Measurements from ENCODE around the gene TRMO.

The TRMO gene

DNA sequence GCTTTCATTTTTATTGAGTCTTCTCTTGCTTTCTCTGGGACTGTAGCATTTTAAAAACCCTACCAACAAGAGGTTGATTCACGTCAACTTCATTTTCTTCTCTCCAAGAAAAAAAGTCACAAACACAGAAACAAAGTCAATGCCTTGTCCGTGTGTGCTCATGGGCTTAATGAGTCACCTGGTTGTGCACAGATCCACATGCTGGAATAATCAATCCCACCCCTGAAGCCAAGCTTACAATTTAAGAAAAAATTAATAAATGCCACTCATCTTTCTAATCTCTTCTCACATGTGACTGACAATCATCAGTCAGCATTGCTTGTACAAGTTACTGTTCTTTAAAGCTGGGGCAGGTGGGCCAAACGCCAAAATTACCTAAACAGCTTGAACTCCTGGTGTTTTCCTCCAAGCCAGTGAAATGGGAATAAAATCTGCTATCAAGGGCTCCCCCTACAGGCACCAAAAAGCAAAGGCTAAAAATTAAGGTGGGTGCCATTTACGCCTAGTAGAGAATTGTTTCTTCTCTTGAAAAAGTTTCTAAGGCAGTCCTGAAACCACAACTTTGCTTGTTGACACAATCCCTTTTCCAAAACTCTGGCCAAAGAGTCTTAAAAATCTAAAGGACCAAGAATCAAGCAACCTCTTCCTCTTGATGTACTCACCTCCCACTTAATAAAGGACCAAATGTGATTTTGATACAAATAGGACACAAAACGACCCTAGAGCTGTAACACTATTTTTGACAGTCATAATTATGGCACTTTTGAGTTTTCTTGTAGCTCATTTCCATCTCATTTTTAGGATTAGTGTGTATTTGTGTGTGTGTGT, 21.3 kb downstream of the TRMO start:
- DNase-seq, result no peak

DNA sequence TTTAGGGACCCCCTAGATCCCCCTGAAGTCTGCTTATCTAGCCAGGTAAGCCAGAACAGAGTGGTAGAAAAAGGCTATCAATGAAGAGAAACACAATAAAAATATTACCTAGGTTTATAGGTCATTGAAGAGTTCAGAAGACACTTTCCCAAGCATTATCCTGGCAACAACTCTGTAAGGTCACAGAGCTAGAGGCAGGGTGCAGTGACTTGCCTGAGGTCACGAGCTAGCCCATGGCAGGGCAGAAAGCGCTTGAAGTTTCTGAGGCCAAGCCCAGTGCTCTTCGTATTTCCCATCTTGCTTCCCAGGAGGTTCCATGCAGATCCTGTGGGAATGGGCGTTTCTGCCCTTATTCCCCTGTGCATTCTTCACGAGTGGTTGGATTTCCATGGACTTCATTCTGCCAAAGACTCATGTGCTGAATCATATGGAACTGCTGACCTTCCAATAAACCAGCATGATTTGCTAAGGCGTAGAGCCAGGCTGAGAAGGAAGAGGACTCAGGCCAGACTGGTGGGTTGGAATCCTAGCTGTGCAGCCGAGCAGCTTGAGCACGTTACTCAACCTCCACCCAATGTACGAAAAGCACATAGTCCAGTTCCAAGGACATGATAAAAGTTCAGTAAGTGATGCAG, 22.1 kb downstream of the TRMO start:
- DNase-seq, result no peak

DNA sequence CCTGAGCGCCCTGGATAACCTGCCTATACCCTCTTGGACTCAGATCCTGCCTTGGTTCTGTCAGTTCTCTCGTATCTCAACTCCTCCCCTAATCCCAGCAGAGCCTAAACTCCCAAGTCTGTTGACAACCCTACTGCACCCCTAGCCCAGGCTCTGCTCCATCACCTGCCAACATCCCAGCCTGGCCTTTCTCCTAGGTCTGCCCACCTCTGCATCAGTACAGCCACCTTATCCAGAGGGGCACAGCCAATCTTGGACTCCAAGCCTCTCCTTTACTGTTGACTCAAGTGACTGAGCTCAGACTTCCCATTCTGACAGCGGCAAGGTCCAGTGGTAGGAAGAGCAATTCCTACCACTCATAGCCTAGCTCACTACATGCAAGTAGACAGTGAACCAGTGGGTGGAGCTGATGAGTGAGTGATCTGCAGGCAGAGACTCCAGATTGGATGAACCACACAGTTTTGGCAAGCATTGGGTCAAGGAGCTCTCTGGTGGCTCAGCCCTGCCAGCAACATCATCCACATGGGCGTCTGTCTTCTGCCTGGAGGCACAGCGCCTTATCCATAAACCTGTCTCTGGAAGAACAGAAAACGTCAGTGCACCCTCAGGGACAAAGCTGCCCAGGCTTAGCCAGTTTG, 26.5 kb downstream of the TRMO start:
- DNase-seq, result no peak

DNA sequence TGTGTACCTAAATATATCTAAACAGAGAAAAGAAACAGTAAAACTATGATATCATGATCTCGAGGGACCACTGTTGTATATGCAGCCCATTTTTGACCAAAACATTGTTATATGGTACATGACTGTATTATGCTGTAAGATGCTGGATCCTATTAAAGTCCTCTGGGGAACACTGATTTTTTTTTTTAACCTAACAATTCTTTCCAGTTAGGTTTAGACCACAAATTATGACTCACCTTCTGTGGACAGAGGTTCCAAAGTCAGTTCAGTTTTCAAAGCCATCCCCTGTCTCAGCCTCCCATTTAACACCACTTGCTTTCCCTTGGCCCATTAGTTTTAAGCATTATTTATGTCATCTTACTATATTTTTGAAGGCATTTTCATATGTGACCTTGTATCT, 27.1 kb downstream of the TRMO start:
- DNase-seq, result no peak

DNA sequence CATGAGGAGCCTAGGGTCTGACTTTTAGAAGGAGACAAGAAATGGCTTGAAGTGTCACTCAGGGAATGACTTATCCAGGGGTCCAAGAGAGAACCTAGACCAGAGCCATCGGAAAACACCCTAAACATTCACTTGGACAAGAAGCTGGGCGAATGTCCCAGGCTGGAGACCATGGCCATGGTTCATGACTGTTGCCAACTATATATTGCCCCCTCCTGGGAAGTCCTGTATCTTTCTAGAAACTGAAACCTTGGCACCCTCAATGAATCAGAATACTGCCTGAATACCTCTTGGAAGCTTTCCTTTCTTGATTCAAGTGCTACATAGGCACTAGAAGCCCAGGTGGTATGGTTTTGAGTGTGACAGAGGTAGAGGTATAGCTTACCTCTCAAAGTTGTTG, 29.9 kb downstream of the TRMO start:
- DNase-seq, result no peak

DNA sequence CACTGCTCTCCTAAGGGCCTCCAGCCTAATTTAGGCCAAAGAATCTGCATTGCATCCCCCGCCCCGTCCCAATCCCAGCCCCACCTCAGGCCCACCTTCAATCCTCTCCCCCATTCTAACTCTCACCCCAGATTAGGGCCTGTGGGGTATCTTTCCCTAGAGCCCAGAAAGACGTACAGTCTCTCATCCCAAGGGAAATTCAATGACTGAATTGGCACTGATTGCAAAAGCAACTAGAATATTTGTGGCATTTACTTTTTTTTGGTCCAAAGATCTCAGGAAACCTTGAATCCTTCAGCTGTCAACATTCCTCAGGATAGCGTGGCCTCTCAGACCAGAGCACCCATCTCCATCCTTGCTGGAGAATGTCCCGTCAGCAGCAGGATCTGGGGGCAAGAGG, 30.6 kb downstream of the TRMO start:
- no peak for DNase-seq

DNA sequence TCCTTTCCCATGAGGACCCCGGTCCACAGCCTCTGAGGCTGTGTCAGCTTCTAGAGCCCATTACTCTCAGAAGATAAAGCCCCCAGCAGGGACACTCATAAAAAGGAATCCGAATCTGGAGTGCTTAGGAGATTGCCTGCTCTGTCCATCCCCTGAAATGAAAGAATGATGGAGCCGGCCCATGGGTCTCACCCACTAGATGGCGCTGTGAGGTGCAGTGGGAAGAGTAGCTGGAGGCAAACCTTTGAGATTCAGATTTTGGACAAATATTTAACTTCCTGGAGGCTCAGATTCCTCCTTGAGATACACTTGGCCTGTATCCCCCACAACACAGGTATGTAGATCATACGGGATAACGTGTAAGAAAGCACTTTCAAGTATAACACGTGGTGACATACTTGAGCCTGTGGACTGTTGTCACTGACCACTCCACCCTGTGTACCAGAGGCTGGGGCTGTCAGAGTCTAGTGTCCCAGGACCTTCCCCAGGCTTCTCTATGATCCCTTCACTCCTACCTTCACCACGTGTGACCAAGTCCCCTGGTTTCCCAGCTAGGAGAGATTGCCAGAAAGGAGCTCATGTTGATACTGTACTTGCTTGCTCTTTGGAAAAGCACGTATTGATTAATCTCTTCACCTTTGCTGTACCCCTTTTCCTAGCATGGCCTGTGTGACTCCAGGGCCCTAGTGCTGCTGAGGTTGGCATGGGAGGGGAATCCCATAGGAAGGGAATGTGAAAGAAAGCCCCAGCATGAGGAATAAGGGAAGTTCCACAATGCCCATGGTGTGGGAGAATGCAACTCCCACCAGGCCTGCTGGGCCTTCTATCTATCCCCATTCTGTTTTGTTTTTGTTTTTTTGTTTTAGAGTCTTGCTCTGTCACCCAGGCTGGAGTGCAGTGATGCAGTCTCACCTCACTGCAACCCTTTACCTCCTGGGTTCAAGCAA, 32.1 kb downstream of the TRMO start:
- DNase-seq, result no peak

DNA sequence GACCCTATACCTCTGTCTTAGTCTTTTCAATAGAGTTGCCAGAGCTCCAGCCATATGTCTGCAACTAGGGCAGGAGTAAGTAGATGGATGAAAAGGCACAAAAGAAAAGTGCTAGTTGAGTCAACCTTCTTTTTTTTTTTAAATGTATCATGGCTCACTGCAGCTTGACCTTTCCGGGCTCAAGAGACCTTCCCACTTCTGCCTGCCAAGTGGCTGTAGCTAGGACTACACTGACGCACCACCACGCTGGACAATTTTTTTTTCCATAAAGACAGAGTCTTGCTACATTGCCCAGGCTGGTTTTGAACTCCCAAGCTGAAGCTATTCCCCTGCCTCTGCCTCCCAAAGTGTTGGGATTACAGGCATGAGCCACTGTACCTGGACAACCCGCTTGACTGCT, 42.0 kb downstream of the TRMO start:
- no peak for DNase-seq

DNA sequence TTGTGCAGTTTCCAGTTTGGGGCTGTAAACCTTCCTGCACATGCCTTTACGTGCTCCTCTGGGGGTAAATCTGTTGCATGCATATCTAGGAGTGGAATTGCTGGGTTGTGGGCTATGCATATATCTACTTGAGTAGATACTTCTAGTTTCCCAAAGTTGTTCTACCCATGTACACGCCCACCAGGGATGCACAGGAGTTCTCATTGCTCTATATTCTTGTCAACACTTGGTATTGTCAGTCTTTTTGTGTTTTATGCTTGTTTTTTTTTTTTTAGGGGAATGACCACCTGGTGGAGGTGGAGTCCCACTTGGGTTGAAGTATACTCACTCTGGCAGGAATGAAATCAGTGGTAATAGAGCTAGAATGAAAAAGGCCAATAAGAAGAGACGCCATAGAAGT, 46.2 kb downstream of the TRMO start:
- no peak for DNase-seq

DNA sequence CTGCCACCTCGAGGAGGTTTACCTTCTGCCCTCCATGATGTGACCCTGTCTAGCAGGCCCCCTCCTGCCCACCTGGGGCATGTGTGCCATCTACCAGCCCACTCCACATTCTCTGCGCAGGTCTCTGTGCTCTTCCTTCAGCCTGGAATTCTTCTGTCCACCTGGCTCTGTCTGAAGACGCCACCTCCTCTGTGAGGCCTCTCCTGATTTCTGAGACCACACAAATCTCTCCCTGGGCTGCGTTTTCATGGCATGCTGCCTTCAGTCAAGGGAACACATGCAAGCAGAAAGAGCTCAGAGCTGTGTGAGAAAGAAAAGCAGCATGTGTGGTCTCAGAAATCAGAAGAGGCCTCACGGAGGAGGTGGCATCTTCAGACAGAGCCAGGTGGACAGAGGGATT, 47.2 kb downstream of the TRMO start:
- DNase-seq, result no peak

DNA sequence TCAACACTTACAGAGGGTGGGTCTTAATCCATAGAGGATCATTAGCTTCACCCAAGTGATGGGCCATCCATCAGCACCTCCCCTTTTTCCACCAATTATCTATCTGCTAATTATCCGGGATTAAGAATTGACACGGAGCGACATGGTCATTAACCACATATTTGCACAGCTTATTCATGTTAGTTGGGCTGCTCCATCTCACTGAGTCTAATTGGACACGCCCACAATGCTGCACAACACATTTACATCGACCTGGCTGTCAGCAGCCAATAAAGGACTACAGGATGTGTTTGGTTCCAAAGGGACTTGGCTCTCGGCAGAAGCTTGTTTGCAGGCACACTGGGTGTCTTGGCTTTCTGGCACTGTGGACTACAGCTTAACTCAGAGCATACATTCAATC, 47.7 kb downstream of the TRMO start:
- no peak for DNase-seq

DNA sequence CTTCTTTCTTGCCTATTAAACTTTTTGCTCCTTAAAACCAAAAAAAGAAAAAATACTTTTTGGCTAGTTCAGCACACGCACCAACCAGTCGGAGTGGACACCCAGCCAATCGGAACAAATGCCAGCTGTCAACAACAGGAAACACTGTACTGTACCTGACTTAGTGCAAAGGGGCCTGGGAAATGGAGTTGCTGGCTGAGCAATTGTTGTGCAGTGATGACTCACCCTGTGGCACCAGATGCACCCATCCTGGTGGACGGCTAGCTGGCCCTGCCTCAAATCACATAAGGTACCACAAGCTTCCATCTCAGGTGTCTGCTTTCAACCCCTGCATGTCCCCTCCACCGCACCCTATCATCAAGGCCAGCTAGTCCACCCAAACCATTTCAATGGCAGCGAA, 48.4 kb downstream of the TRMO start:
- no peak for DNase-seq

DNA sequence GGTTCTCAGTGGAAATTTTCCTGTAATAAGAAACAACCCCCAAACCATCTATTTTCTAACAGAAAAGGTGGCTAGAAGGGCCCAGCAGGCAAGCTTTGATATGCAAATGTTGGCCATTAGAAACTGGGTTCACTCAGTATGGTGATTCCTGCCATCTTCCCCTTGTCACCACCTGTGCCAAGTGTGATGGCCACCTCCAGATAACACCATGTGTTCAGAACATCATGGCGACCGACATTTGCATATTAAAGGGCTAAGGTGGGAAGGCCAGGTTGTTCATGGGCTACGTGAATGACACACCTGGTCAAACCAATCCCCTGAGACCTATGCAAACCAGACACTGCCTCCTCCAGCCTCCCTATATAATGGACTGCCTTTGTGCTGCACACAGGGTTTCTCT, 48.9 kb downstream of the TRMO start:
- no peak for DNase-seq

DNA sequence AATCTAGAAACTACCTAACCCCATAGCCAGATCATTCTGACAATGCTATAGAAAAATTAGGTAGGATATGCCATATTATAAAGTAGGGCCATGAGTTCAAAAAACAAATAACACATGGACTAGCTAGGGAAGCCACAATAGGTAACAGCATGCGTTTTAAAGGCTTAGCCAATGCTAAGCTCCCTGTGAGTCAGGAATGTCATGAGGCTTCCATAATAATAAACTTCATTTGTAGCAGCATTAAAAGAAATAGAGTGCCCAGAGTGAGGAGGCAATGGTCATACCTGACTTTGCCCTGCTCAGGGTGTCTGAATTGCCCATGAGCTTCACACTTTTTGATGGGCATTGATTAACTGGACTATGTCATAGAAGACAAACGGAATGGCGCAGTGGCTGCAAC, 53.4 kb downstream of the TRMO start:
- DNase-seq, result no peak

DNA sequence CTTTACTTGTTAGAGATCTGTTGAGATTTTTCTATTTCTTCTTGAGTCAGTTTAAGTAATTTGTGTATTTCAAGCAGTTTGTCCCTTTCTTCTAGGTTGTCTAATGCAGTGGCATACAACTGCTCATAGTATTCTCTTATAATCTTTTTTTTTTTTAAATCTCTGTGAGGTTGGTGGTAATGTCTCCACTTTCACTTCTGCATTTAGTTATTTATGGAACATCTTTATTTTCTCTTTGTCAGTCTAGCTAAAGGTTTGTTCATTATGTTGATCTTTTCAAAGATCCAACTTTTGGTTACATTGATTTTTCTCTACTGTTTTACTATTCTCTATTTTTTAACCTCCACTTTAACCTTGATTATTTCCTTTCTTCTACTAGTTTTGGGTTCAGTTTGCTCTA, 55.5 kb downstream of the TRMO start:
- no peak for DNase-seq

DNA sequence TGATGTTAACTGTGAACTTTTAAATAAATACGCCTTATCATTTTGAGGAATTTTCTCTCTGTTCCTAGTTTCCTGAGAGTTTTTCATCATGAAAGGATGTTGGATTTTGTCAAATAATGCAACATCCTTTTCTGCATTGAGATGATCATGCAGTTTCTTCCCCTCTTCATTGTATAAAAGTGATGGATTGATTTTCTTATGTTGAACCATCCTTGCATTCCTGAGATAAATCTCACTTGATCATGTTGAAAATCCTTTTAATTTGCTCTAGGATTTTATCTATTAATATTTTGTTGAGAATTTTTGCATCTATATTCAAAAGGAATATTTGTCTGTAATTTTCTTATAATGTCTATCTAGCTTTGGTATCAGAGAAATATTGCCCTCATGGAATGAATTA, 56.0 kb downstream of the TRMO start:
- DNase-seq, result no peak

DNA sequence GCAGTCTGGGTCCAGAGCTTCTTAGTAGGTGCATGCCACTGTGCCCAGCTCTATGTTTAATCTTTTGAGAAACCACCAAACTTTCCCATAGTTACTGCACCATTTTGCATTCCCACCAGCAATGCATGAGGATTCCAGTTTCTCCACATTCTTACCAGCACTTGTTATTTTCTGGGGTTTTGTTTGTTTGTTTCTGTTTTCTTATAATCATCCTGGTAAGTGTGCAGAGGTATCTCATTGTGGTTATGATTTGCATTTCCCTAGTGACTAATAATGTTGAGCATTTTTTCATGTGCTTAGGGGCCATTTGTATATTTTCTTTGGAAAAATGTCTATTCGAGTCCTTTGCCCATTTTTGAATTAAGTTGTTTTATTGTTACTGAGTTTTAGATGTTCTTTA, 57.9 kb downstream of the TRMO start:
- DNase-seq, result no peak

DNA sequence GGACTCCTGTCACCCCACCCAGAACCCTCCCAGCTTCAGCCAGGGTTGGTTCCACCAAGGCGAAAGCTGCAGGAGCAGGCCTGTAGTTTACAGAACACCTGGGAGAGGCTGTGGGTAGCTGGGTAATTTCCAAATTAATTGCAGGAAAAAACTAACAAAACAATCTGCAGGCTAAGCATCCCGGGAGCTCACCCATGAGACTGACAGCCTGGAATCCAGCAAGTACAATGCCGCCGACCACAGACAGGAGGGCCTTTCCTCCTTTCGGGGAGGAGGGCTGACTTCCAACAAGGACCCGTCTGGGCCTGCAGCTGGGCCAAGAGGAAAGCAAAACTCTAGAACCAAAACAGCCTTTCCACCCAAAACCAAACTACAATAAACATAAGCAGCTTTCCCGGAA, 59.0 kb downstream of the TRMO start:
- no peak for DNase-seq

DNA sequence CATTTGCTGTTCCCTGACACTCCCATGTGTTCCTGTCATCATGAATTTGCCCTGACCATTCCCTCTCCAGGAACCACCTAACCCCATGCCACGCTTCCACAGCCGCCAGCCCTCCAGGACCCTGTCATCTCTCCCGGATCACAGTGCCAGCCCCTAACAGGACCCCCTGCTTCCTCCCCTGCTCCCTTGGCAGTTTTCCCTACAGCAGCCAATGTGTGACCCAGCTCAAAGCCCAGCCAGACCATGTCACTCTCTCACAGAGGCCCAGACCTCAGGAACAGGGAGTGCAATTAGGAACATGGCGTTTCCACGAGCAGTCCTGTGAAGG, 61.2 kb downstream of the TRMO start:
- DNase-seq, result no peak

DNA sequence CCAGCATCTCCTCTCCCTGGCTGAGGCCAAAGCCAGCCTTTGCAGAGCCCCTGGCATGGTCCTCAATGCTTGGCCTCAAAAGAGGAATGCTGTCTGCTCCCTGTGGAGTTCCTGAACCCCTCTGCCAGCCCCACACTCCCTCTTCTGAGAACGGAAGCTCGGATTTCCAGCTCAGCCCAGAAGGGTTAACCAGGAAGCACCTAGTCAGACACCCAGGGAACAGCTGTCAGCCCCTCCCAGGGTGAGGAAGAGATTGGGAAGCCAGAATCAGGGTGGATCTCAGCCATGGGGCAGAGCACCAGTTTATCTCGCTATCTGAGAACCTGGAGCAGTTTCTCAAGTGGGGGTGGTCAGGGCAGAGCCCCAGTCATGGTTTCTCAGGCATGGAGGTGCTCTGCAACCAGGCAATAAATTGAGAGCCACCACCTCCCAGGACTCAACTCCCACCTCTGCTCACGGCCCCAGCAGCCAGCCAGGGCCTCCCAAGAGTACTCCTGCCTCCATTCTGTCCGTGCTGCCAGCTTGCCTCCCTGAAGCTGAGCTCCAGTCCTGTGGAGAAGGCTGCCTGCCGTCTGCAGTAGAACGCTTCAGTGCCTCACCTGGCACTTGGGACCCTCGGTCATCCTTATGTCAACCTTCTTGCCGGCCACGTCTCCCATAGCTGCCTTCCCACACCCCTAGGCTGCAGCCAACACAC, 61.7 kb downstream of the TRMO start:
- DNase-seq, result no peak

DNA sequence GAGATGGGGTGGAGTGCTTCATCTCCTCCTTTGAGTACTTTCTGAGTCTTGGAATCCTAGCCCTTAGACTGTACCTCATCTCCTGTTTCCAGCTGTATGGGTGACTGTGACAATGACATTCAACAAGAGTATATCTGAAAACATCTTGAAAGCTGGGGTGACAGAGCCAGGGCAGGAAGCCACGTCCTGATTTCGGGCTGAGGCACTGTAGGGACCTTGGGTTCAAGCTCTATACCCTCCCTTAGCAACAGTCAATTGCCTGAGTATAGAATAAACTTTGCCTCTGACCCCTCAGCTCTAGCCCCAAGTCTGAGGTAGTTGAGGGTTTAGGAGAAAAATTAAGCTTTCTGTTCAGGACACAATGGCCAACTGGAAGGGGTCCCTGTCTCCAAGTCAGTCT, 63.0 kb downstream of the TRMO start:
- no peak for DNase-seq

DNA sequence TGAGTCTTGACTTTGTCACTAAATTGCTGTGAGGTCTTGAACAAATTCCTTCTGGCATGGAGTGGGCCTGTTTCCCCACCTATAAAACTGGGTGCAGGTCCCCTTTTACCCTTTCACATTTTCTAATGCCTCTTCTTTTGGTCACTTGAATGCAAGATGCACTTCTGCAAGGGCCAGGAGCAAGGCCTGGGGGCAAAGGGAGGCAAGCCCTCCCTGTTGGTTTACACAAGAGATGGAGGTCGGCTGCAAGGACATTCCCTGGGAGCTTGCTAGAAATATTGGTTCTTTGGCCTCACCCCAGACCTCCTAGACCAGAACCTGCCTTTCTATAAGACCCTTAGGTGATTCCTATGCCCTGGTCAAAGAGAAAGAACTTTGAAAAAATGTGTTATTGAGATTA, 63.5 kb downstream of the TRMO start:
- no peak for DNase-seq

DNA sequence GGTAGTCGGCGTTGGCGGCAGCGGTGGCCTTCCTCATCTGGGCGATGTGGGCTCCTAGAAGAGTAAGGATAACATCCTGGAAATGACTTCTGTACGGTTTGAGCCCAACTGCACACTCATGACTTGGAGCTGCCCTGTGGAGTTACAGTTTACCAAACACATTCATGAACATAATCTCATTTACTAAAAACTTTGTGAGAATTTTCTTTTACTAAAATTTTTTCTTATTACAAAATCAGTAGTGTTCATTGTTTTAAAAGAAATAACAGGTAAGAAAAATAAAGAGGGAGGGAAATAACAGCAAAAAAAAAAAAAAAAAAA, 63.9 kb downstream of the TRMO start:
- DNase-seq, result no peak
